HG02678 (cell line): ENCODE data around the gene APOL4.
"Not testable (repeated sequence)": the region's sequence is repeated elsewhere in the genome, so short reads cannot be mapped to it uniquely, and the experiment has no call there.

Experiments used
- ATAC-seq: cut with Tn5 transposase; IDR thresholded peaks from one replicate; pipeline ENCODE4 v1.9.1; 2021; ENCODE audit warnings: mild to moderate bottlenecking, moderate library complexity; ENCODE audit not compliant: unreplicated experiment

The APOL4 gene

GRCh38 chr22:36185828-36186624 lies 15.6 kb downstream of the APOL4 start:
- no peak for ATAC-seq

- no peak for ATAC-seq
These were observed 17.1 kb downstream of the APOL4 start for GRCh38 chr22:36184433-36185025.

DNA sequence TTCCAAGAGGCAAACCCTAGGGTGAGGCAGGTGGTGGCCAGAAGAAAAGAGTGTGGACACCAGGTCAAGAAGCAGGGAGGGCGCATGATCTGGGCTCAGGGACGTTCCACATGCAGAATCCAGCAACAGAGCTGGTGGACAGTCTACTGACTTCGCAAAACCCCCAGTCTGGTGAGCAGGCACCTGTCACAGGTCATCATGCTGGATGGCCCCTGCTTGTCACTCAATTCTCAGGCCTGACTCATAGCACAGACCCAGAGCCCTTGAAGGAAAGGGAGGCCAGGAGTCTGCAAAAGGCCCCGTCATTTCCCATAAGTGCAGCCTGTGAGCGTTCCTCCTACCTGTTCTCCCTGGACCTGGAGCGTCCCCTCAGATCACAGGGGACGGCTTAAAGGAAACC lies 18.2 kb downstream of the APOL4 start:
- ATAC-seq: no peak

- no peak for ATAC-seq
These were observed 18.8 kb downstream of the APOL4 start for GRCh38 chr22:36182857-36183256.

- ATAC-seq: no peak
These were observed 19.6 kb downstream of the APOL4 start for GRCh38 chr22:36182056-36182455.

DNA sequence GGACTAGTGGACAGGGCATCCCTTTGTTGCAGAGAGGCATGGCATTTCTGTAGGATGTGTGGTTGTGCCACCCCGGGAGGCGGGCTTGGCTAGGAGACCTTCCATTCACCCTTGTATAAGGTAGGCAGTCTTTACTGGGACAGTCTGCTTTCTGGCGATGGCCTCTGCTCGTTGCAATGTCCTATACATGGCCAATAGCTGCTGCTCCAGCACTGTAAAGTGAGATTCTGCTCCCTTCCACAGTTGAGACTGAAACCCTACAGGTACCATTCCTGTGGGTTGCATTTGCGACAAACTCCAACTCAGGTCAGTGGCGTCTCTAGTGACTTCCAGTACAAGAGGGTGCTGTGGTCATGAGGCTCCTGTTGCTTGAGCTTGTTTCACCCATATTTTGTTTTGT lies 20.7 kb downstream of the APOL4 start:
- ATAC-seq: no peak

DNA sequence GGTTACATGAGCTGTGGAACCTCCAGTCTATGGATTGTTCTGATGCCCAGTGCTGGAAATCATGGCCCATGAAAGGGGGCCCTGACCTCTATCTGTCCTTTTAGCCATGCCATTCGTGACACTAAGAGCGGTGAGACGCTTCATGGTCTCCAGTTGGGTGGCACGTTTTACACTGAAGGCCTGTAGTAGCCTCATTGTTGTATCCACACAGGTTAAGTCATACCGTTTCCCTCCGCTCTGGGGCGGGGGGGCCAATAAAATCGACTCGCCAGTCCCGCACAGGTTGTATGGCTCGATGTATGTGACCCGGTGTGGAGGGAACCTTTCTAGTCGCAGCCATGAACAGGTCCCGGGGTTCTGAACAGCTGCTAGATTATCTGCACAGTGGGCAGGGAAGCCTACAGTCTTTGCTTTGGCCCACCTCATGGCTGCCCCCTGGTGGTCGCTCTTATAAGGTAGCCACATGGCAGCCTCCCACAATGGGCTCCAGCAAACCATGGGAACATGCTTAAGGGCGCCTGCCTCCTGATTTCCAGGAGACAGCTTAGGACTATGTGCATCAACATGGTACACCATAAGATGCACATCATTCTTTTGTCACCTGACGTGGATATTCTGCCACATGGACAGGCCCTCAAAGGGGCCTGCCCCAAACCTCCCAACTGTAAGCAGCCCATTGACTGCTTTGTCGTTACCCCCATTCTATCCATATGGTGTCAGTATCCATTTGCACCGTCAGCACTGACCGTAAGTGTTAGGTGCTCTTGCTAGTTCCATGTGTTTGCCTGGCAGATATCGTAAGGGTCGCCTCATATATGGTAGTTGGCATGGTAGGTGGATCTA lies 21.4 kb downstream of the APOL4 start:
- peak; percentile 55 for ATAC-seq

DNA sequence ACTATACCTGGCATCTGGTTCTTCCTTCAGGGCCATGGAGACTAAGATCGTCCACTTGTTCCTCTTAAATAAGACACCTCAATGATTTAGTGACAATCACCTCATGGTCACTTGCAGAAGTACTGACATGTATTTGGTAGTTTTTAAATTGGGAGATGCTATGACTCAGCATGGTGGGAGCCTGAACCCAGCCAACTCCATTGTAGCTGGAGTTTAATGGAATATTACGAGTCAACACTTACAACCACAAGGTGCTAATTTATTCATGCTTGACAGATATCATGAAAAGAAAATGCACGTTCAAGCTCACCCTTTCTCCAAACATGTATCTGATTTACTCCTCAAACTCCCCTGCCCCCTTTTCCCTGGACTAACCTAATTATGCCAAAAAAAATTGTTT lies 24.4 kb downstream of the APOL4 start:
- ATAC-seq: no peak

DNA sequence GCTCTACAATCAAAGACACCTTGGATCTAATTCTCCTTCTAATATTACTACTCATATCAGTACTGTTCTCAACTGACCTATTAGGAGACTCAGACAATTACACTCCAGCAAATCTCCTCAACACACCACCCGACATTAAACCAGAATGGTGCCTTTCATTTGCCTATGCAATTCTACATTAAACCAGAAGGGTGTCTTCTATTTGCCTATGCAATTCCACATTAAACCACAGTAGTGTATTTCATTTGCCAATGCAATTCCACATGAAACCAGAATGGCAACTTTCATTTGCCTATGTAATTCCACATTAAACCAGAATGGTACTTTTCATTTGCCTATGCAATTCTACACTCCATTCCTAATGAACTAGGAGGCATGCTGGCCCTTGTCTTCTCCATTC lies 25.7 kb downstream of the APOL4 start:
- ATAC-seq: no peak

GRCh38 chr22:36171941-36172340 lies 29.7 kb downstream of the APOL4 start:
- ATAC-seq: no peak

- no peak for ATAC-seq
These were observed 34.9 kb downstream of the APOL4 start for GRCh38 chr22:36166518-36167220.

- ATAC-seq: no peak
These were observed 35.5 kb downstream of the APOL4 start for GRCh38 chr22:36166086-36166485.

GRCh38 chr22:36165141-36165540 lies 36.5 kb downstream of the APOL4 start:
- no peak for ATAC-seq

- ATAC-seq: no peak
These were observed 37.0 kb downstream of the APOL4 start for GRCh38 chr22:36164621-36165020.

DNA sequence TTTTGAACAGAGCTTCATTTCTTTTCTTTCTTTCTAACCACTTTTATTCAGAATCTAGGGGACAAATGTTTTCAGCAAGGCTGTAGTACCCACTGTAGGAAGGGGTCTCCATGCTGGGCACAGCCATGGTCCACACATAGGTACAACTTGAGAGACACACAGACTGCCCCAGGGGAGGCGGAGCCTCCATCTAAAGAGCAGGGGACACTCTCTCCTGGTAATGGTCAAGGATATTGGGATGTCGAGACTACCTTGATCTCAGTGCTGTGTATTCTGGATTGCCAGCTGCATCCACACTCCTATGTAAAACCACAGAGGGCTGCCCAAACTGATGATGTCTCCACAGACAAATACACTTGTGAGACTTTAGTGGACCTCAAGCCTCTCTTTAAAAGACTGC lies 38.1 kb downstream of the APOL4 start:
- no peak for ATAC-seq

DNA sequence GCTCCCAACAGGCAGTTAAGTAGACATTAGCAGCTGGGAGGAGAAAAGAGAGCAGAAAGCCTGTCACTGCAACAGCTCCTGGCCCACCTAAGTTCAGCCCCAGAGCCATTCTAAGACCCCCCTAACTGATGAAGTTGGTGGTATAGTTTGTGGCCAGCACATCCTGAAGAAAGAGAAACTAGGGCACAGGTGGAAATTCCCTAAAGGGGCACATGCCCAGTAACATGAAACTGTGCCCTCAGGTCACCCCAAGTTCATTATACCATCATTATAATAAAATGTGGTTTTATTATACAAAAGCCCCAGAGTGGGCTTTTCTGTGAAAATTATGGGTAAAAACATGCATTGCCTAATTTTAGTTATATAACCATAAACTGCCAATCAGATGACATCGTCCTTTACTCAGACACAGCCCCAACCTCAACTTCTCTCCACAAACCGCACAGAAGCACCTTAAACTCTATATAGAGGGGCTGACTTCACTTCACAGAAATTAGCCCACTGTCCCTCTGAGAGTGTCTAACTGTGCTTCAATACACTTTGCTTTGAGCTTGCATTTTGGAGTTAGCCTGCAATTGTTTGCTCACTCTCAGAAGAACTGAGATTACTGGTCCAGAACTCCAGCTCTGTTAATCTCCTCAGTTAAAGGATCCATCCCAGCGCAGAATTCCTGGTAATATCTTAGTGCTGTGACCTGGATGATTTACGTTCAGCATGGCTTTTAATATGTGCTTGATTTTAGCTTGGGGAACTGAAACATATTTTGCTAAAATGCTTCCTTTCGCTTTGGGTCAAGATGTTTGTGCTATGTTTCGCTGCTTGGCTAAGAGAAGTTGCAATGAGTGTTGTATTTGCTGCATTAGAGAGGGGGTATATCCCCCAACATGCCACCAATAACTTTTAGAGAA lies 39.2 kb downstream of the APOL4 start:
- peak; percentile 50 for ATAC-seq

- ATAC-seq: not testable (repeated sequence)
These were observed 39.8 kb downstream of the APOL4 start for GRCh38 chr22:36161793-36162126.

DNA sequence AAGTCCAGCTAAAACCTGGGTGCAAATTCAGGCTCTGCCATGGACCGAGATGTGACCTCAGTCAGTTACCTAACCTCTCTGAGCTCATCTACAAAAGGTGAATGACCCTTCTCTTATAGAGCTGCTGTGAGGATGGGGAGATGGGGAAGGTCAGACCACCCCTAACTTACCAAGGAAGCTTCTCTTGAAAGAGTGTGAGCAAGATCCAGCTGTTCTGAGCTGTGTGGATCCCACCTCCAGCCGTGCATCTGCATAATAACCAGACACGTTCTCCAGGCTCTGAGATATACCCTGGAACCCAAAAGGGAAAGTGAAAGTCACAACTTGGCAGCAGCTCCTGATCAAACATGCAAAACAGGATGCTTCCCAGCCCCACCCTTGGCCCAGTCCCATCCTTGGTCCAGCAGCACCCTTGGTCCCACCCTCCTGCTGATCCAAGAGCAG lies 41.1 kb downstream of the APOL4 start, which contains the start of gene APOL3:
Gene APOL3, minus strand, starts transcription at position 257 of the 444 bp plus-strand sequence. CDS start 11,700 bp downstream, outside the sequence.
- ATAC-seq: no peak

DNA sequence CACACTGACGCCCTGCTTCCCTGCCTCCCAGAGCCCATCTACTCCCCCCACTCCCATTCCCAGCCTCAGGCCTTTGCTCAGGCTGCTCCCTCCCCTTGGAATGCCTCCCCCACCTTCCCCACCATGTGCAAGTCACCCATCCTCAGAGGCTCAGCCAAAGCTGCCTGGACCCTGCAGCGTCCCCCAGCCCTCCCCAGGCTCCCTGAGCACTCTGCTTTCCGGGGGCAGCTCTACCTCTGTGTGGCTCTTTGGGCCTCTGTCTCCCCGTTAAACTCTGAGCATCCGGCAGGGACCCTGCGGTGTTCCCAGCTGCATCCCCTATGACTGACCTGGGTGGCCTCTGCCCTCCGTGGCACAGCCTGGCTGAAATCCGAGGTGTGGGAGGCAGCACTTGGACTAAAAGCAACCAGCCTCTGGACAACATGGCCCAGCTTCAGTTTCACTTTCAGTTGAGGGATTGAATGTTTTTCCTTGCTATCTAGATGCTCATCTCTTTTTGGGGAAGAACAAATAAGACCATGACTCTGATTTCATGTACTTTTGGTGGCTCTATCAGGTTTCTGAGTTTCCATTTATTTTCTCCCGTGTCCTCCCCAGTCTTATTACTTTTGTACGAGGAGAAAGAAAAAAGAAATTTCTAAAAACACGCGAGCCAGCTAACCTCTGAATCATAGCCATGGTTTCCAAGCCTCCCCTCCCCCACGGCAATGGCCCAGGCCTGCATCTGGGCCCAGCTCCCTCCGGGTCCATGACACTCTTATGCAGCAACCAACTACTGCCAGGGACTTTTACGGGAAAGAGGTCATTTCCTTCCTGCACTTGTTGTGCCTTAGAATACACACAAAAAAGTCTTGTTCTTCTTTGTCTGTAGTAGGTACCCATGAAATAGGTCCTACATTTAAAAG lies 44.8 kb downstream of the APOL4 start:
- no peak for ATAC-seq
